ENCODE data around the gene CCSER2.

The CCSER2 gene

DNA sequence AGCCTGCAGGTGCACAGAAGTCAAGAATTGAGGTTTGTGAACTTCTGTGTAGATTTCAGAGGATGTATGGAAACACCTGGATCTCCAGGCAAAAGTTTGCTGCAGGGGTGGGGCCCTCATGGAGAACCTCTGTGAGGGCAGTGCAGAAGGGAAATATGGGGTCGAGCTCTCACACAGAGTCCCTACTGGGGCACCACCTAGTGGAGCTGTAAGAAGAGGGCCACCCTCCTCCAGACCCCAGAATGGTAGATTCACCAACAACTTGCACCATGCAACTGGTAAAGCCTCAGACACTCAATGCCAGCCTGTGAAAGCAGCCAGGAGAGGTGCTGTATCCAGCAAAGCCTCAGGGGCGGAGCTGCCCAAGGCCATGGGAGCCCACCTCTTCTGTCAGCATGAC is 205.8 kb downstream of the CCSER2 start:
- H3K4me3 ChIP-seq (ENCODE audit: low read depth, low read length), result no peak overlapping the region
- peak; percentile 36 for TF ChIP-seq CTCF (conservative IDR thresholded peaks at IDR 0.05; ENCODE audit: low read depth, low read length)
- DNase-seq (ENCODE audit: low read depth), result no peak

GRCh38 chr10:84537447-84537931 is 209.1 kb downstream of the CCSER2 start:
- no peak overlapping the region for H3K4me3 ChIP-seq (ENCODE audit: low read depth, low read length)
- peak; percentile 81 for TF ChIP-seq CTCF (conservative IDR thresholded peaks at IDR 0.05; ENCODE audit: low read depth, low read length)
- DNase-seq (ENCODE audit: low read depth), result peak; percentile 78

DNA sequence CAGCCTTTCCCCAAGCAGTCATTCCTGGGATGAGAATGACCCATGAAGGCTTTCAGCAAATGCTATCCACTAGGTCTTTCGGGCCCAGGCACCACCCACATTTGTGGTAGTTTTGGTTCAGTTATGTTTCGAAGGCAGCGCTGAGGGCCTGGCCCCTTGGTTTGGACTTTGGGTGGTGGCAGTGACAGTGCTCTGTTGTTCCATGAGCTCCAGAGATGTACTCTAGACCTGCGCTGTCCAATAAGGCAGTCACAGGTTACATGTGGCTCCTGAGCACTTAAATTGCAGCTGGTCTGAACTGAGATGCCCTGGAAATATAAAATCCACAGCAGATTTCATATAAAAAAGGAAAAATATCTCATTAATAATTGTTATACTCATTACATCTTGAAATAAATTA is 209.6 kb downstream of the CCSER2 start:
- DNase-seq (ENCODE audit: low read depth), result no peak
- H3K4me3 ChIP-seq (ENCODE audit: low read depth, low read length), result no peak overlapping the region
- no peak for TF ChIP-seq CTCF (conservative IDR thresholded peaks at IDR 0.05; ENCODE audit: low read depth, low read length)

- H3K4me3 ChIP-seq (ENCODE audit: low read depth, low read length), result no peak overlapping the region
- DNase-seq (ENCODE audit: low read depth), result peak; percentile 37
- no peak for TF ChIP-seq CTCF (conservative IDR thresholded peaks at IDR 0.05; ENCODE audit: low read depth, low read length)
Observed at GRCh38 chr10:84539216-84539615, 210.8 kb downstream of the CCSER2 start.

DNA sequence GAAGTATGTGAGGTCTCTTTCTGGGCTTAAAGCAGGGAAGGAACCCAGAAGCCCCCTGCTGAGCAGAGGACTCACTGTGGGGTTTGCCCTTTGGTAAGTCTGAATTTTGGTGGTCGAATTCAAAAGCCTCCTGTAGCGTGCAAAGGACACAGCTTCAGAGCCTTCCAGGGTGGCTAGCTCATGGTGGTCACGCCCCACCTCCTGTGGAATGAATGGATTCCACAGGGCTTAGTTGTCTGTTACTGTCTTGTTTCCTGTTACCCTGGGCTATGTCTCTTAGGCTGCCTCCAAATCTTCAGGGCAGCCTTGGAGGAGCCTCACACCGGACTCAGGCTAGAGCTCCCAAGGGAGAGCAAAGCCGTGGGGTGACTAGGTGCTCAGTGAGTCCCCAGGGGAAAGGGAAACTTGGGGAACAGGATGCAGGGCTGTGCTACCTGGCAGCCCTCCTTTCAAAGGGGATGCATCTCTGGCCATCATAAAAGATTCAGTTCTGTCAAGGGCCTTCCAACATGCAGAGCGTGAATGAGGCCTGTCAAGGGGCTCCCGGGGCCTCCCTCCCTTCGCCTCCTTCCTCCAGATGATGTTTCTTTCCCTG is 211.7 kb downstream of the CCSER2 start:
- H3K4me3 ChIP-seq (ENCODE audit: low read depth, low read length), result peak overlapping the region; percentile 50
- no peak for TF ChIP-seq CTCF (conservative IDR thresholded peaks at IDR 0.05; ENCODE audit: low read depth, low read length)
- peak; percentile 89 for DNase-seq (ENCODE audit: low read depth)

DNA sequence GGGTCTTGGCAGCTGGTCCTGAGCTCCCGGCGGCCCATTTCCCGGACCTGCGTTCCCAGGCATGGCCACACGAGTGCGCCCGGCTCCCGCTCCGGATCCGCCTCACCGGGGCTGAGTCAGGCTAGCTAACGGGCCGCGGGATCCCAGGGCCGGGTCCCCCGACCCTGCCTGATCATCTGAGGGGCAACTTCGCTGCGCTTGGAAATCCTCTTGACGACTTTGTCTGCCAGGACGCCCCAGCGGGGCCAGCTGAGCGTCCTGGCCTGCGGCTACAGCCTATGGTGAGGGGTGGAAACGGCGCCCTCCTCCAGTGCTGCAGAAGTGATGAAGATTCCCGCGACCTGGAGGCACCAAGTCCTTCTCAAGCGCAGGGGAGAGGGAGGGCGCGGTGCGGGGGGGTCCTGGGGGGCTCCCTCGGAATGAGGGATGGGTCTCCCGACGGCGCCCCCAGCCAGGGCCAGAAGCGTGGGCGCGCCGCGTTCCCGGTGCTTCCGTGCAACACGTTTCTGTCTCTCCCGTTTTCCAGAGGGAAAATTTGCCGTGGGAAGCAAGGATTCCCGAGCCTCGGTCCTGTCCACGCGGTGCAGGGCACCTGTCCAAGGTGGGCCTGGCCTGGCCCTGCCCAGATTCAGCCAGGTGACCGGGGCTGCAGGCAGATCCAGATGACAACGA is 212.4 kb downstream of the CCSER2 start:
- peak; percentile 84 for TF ChIP-seq CTCF (conservative IDR thresholded peaks at IDR 0.05; ENCODE audit: low read depth, low read length)
- peak; percentile 64 for DNase-seq (ENCODE audit: low read depth)
- H3K4me3 ChIP-seq (ENCODE audit: low read depth, low read length), result peak overlapping the region; percentile 50

GRCh38 chr10:84541289-84541637 is 212.9 kb downstream of the CCSER2 start:
- H3K4me3 ChIP-seq (ENCODE audit: low read depth, low read length), result no peak overlapping the region
- peak; percentile 11 for DNase-seq (ENCODE audit: low read depth)
- TF ChIP-seq CTCF (conservative IDR thresholded peaks at IDR 0.05; ENCODE audit: low read depth, low read length), result peak; percentile 21

Data from choroid plexus epithelial cell (primary cell).